HepG2 (cell line): ENCODE data around the gene DHH. TPM values are rescaled to one million over a fixed set of nuclear protein-coding genes. Genes with fewer than 3 reads are reported as not detected.

Experiments used
- ARNT2 ChIP-seq: sonication (generic); formaldehyde crosslinking; IDR thresholded peaks from 2 replicates; pipeline ENCODE4 v1.8.0; 2022; ENCODE audit warnings: mild to moderate bottlenecking, low read depth, missing genetic modification reagents, moderate library complexity
- CEBPB ChIP-seq: IDR thresholded peaks from 2 replicates; pipeline ENCODE4 v1.6.1; 2011; ENCODE audit warnings: low read depth, low read length, improper control_type of control experiment, borderline replicate concordance
- CSRNP1 ChIP-seq: sonication (generic); formaldehyde crosslinking; IDR thresholded peaks from 2 replicates; pipeline ENCODE4 v1.8.1; 2023; ENCODE audit warnings: mild to moderate bottlenecking, missing genetic modification reagents
- ELF1 ChIP-seq: sonication (generic); formaldehyde crosslinking; IDR thresholded peaks from 2 replicates; pipeline ENCODE4 v1.4.0; 2020; ENCODE audit warnings: missing genetic modification reagents
- HHEX ChIP-seq: IDR thresholded peaks from 2 replicates; pipeline ENCODE4 v1.6.1; 2016; ENCODE audit warnings: control low read depth
- KLF11 ChIP-seq: IDR thresholded peaks from 2 replicates; pipeline ENCODE4 v1.6.1; 2016; ENCODE audit warnings: missing compliant biosample characterization
- NR2F1 ChIP-seq, 2 experiments: fragments of 450-650 bp in 1 of 2; formaldehyde crosslinking in 1 of 2; IDR thresholded peaks; 2 replicates each; pipeline versions ENCODE4 v1.5.0 to v1.6.1; 2016 to 2020; ENCODE audit warnings: mild to moderate bottlenecking in 1 of 2, missing compliant biosample characterization in 1 of 2, missing genetic modification reagents in 1 of 2, moderate library complexity in 1 of 2
- PRDM4 ChIP-seq: sonication (generic); formaldehyde crosslinking; IDR thresholded peaks from 2 replicates; pipeline ENCODE4 v1.9.0; 2021; ENCODE audit warnings: missing genetic modification reagents, borderline replicate concordance
- REXO4 ChIP-seq: sonication (generic); formaldehyde crosslinking; IDR thresholded peaks from 2 replicates; pipeline ENCODE4 v1.8.0; 2022; ENCODE audit warnings: missing genetic modification reagents, mild to moderate bottlenecking, borderline replicate concordance
- RFX5 ChIP-seq: IDR thresholded peaks from 2 replicates; pipeline ENCODE4 v1.6.1; 2011; ENCODE audit warnings: low read depth, low read length, improper control_type of control experiment
- SP1 ChIP-seq, 2 experiments: fragments of 450-650 bp in 1 of 2; sonication (generic) in 1 of 2; formaldehyde crosslinking in 1 of 2; IDR thresholded peaks; 2 replicates each; pipeline versions ENCODE4 v1.4.0 to v1.6.1; 2016 to 2020; ENCODE audit warnings: missing genetic modification reagents in 1 of 2
- TBX3 ChIP-seq: fragments of 450-650 bp; IDR thresholded peaks from 2 replicates; pipeline ENCODE4 v1.6.1; 2017; ENCODE audit warnings: antibody characterized with exemption, mild to moderate bottlenecking, inconsistent platforms, borderline replicate concordance
- ZNF124 ChIP-seq: sonication (generic); formaldehyde crosslinking; IDR thresholded peaks from 2 replicates; pipeline ENCODE4 v1.4.0; 2020; ENCODE audit warnings: missing genetic modification reagents
- ZNF564 ChIP-seq: sonication (generic); formaldehyde crosslinking; IDR thresholded peaks from 2 replicates; pipeline ENCODE4 v1.8.1; 2023; ENCODE audit warnings: mild to moderate bottlenecking, missing genetic modification reagents
- ZNF766 ChIP-seq: sonication (generic); formaldehyde crosslinking; IDR thresholded peaks from 2 replicates; pipeline ENCODE4 v1.5.0; 2020; ENCODE audit warnings: missing genetic modification reagents, borderline replicate concordance
- ZNF790 ChIP-seq: sonication (generic); formaldehyde crosslinking; IDR thresholded peaks from 2 replicates; pipeline ENCODE4 v1.8.0; 2022; ENCODE audit warnings: missing genetic modification reagents, mild to moderate bottlenecking, borderline replicate concordance
- ZSCAN29 ChIP-seq: sonication (generic); formaldehyde crosslinking; conservative IDR thresholded peaks from 2 replicates; pipeline ENCODE4 v1.4.0; 2020; ENCODE audit warnings: mild to moderate bottlenecking, missing genetic modification reagents
- polyA plus RNA-seq, 8 experiments: library from polyadenylated mRNA; depleted of rRNA in 3 of 8; stranded (reverse) in 7 of 8; unstranded in 1 of 8; fragments of >200 nt; fragmentation: Illumina TruSeq in 4 of 8; extraction: Trizol in 4 of 8; gene quantifications; 2 replicates each; pipeline versions ENCODE4 v1.2.1 to v1.2.3, GENCODE V29; 2011 to 2016; ENCODE audit warnings: low read depth in 4 of 8, missing spikeins in 1 of 8, mixed read lengths in 1 of 8; ENCODE audit not compliant: insufficient read depth in 1 of 8
- total RNA-seq, 5 experiments: library from RNA; depleted of rRNA; stranded (reverse); fragments of >200 nt; fragmentation: Illumina TruSeq; extraction: Trizol; gene quantifications; 2 replicates each; pipeline ENCODE4 v1.2.3, GENCODE V29; 2016; ENCODE audit warnings: low read depth in 1 of 5
- TF ChIP-seq, protein P1 (sequence below): sonication (generic); formaldehyde crosslinking; IDR thresholded peaks from 2 replicates; pipeline ENCODE4 v1.5.0; 2020; ENCODE audit warnings: missing genetic modification reagents
- TF ChIP-seq, protein P2 (sequence below): conservative IDR thresholded peaks from 2 replicates; pipeline ENCODE4 v1.6.1; 2018; ENCODE audit warnings: missing genetic modification reagents

DHH gene
- total and polyA plus RNA-seq, 2 of the 13 experiments (the other 11 are each of a cell fraction or from before 2014, with no cell fraction given): not detected

DNA sequence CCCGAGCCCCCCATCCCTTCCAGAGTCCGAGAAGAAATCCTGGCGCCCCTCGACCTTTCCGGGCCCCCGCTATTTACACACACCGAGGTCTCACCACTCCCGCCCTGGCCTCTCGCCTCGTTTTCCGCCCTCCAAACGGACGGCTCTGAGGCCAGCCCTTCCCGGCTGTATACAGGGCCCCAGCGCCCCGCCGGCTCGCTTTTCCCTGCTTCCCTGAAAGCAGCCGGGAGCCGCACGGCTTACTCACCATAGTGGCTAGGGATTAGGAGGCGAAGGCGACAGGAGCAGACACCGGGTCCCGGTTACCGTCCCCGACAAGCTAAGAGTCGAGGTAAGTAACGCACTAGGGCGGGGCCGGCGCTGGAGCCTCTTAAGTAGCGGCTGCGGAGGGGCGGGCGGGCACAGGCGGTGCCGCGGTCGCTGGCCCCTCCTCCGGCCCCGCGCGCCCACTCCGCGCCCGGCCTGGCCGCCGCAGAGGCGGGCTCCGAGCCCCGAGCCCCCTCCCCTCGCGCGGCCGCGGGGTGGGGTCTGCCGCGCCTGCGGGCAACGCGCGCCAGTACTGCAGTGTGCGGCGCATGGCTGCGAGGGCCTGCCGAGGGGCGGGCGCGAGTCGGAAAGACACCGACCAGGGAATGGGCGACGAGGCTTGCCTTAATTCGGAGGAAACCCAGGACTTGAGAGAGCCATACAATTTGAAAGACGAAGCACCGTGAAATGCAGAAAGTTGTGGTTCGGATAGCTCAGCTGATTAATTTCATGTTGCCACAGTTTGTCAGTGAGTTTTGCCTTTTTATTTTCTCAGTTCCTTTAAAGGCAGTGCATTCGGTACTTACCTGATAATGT lies 36.7 kb upstream of the DHH start, which contains the start of gene TUBA1B (continued):
- TF ChIP-seq KLF11 (CRISPR knock-in tag) (no peak), CSRNP1 (CRISPR knock-in tag) (no peak; the same call in 1 of the 2 replicates), NR2F1 (CRISPR knock-in tag; IDR thresholded peaks at IDR 0.05) (no peak), ELF1 (CRISPR knock-in tag) (no peak), REXO4 (CRISPR knock-in tag) (0 out of 2 replicates have a peak, but pooled peaks have one; percentile 41), ZNF124 (no peak; the same call in 1 of the 2 replicates), SP1 (IDR thresholded peaks at IDR 0.05) (no peak), SP1 (CRISPR knock-in tag; IDR thresholded peaks at IDR 0.05) (peak; percentile 82), ZNF564 (peak; percentile 61), ZNF790 (CRISPR knock-in tag) (no peak), ZSCAN29 (CRISPR knock-in tag) (no peak; the same call in 1 of the 2 replicates), PRDM4 (CRISPR knock-in tag) (no peak), ARNT2 (CRISPR knock-in tag) (peak; percentile 60; the same call in 1 of the 2 replicates), RFX5 (no peak), TBX3 (no peak), ZNF766 (CRISPR knock-in tag) (peak; percentile 60), HHEX (CRISPR knock-in tag) (no peak), CEBPB (no peak)
- TF ChIP-seq, protein P1, sequence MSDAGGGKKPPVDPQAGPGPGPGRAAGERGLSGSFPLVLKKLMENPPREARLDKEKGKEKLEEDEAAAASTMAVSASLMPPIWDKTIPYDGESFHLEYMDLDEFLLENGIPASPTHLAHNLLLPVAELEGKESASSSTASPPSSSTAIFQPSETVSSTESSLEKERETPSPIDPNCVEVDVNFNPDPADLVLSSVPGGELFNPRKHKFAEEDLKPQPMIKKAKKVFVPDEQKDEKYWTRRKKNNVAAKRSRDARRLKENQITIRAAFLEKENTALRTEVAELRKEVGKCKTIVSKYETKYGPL: no peak
- TF ChIP-seq, protein P2, sequence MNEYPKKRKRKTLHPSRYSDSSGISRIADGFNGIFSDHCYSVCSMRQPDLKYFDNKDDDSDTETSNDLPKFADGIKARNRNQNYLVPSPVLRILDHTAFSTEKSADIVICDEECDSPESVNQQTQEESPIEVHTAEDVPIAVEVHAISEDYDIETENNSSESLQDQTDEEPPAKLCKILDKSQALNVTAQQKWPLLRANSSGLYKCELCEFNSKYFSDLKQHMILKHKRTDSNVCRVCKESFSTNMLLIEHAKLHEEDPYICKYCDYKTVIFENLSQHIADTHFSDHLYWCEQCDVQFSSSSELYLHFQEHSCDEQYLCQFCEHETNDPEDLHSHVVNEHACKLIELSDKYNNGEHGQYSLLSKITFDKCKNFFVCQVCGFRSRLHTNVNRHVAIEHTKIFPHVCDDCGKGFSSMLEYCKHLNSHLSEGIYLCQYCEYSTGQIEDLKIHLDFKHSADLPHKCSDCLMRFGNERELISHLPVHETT (CRISPR knock-in tag): 0 out of 2 replicates have a peak, but pooled peaks have one; percentile 38
